NB4 (cell line): Measurements from ENCODE around the gene VEZF1.

Experiments
- DNase-seq: peaks from one replicate; pipeline ENCODE4 v3.0.0; 2010; ENCODE audit warnings: low read depth
- H3K4me3 ChIP-seq: one replicate; pipeline ENCODE4 v1.5.1; 2011; ENCODE audit warnings: mild to moderate bottlenecking, low read depth, low read length, moderate library complexity
- MYC ChIP-seq: IDR thresholded peaks from 2 replicates; pipeline ENCODE4 v1.6.1; 2011; ENCODE audit warnings: low read depth, low read length
- POLR2A ChIP-seq: IDR thresholded peaks from 2 replicates; pipeline ENCODE4 v1.6.1; 2011; ENCODE audit warnings: mild to moderate bottlenecking; ENCODE audit not compliant: insufficient read length; ENCODE audit errors: extremely low read depth
- TF ChIP-seq, protein P1 (sequence below): IDR thresholded peaks from one replicate; pipeline ENCODE4 v1.5.1; 2012; ENCODE audit warnings: low read depth, low read length
- TF ChIP-seq, protein P2 (sequence below): IDR thresholded peaks from 2 replicates; pipeline ENCODE4 v1.6.1; 2011; ENCODE audit warnings: low read depth, low read length

The VEZF1 gene

DNA sequence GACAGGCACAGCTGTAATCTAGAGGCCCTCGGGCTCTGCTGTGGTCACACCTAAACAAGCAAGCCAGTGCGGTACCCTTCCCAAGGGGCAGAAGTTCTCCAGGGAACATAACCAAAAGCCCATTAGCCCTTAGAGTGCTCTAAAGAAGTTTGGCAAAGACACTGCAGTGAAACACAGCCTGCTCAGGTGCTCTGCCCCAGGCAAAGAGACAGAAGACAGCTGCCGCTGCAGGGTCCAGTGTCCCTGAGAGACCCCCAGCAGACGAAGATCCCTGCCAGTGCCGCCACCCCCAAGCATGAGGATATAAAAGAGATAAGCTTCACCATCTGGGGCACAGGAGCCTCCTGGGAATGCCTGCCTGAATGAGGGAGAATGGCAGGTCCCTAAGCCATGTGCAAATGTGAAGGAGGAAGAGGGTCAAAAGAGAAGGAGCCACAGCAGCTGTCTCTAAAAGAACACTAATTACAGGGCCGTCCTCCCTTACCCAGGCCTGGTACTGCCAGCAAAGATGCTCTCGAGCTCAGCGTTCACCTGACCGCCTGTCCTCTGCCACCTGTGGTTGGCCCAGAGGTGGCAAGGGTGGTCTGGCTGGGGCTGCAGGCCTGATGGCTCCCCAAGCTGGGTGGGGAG lies 62.6 kb downstream of the VEZF1 start:
- no peak overlapping the region for H3K4me3 ChIP-seq
- DNase-seq = no peak
- no peak for TF ChIP-seq POLR2A
- TF ChIP-seq, protein P1, sequence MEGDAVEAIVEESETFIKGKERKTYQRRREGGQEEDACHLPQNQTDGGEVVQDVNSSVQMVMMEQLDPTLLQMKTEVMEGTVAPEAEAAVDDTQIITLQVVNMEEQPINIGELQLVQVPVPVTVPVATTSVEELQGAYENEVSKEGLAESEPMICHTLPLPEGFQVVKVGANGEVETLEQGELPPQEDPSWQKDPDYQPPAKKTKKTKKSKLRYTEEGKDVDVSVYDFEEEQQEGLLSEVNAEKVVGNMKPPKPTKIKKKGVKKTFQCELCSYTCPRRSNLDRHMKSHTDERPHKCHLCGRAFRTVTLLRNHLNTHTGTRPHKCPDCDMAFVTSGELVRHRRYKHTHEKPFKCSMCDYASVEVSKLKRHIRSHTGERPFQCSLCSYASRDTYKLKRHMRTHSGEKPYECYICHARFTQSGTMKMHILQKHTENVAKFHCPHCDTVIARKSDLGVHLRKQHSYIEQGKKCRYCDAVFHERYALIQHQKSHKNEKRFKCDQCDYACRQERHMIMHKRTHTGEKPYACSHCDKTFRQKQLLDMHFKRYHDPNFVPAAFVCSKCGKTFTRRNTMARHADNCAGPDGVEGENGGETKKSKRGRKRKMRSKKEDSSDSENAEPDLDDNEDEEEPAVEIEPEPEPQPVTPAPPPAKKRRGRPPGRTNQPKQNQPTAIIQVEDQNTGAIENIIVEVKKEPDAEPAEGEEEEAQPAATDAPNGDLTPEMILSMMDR = no peak
- TF ChIP-seq, protein P2, sequence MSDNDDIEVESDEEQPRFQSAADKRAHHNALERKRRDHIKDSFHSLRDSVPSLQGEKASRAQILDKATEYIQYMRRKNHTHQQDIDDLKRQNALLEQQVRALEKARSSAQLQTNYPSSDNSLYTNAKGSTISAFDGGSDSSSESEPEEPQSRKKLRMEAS = no peak
- TF ChIP-seq MYC = no peak

DNA sequence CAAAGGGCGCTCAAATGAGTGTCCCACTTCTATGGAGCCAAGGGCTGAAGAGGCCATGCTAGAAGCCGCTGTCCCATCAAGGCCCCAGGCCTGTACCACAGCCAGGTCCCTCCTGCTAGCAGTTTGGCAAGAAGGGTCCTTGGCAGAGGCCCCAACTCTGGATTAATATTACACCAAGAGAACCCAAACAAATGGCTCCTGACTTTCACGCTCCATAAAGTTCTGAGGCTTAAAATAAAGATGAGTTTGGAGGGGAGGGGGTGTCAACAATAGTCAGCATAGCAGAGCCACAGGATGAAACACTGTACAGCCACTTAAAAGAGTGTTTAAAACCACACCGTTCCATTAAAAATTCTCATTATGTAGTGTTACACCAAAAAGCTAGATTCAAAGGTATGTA lies 63.4 kb downstream of the VEZF1 start:
- no peak overlapping the region for H3K4me3 ChIP-seq
- DNase-seq = no peak
- no peak for TF ChIP-seq MYC
- TF ChIP-seq, protein P2 = no peak
- no peak for TF ChIP-seq POLR2A
- TF ChIP-seq, protein P1 = no peak
